GM18526 (cell line): ENCODE data around the gene PMM2.

Source experiments
- POLR2A ChIP-seq: IDR thresholded peaks from 3 replicates; pipeline ENCODE4 v1.6.1; 2011; ENCODE audit not compliant: insufficient read length; ENCODE audit errors: extremely low read depth

Gene PMM2

DNA sequence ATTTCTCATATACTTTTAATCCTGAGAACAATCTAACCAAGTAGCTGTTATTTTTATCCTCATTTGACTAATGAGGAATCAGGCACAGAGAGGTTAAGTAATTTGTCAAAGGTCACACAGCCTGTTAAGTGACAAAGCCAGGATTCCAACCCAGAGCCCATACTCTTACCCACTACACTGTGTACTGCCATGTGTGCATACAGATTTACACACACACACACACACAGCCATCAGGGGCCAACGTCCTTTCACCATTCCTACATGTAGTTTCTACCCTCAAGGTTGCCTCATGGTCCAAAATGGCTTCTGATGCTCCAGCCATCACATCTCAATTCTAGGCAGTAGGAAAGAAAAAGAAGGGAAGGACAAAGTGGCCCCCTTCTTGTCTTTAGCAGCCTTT, 22.3 kb upstream of the PMM2 start:
- TF ChIP-seq POLR2A: no peak

DNA sequence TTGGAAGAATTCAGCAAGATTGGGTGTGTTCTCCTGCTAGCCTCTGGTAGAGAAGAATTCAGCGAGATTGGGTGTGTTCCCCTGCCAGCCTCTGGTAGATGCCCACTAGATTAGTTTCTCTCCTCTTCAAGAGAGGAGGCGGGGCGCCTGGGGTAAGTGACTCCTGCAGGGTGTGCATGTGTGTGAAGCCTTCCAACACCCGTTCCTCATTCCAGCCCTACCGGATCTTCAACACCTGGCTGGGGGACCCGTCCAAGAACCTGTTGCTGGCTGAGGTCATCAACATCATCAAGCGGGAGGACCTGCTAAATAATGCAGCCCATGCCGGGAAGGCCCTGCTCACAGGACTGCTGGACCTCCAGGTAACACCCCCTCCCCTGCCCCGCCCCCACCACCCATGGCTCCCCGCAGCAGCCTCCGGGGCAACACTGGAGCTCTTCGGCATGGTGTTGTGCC, 21.5 kb upstream of the PMM2 start:
- no peak for TF ChIP-seq POLR2A

DNA sequence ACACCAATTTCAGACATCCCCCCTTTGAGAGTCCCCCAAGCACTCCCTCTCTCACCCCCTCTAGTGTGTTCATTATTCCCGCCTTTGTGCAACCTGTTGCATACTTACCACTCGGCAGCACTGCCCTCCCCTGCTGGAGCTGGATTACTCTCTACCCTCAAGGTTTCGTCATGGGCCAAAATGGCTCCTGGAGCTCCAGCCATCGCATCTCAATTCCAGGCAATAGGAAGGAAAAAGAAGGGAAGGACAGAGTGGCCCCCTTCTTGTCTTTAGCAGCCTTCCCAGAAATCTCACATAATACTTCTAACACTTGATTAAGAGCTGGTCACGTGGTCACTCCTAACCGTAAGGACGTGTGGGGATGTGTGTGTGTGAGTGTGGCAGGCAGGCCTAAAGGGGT, 20.4 kb upstream of the PMM2 start:
- TF ChIP-seq POLR2A: no peak

DNA sequence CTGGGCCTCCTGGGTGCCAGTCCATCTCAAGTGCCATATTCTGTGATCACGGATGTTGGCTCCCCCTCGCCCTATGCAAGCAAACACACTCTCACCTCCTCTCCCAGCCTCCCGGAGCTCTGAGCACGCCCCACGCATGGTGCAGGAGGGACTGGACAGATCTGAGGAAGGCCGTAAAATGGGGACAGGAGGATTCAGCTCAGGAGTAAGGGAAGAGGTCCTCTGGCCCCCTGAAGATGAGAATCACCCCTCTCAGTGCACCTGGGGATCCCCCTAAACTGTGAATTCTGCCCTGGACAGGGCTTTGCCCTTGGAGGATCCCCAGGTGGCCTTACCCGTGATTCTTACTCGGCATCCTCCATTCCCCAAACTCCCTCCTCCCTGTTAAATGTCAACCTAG, 15.8 kb upstream of the PMM2 start:
- TF ChIP-seq POLR2A: no peak

DNA sequence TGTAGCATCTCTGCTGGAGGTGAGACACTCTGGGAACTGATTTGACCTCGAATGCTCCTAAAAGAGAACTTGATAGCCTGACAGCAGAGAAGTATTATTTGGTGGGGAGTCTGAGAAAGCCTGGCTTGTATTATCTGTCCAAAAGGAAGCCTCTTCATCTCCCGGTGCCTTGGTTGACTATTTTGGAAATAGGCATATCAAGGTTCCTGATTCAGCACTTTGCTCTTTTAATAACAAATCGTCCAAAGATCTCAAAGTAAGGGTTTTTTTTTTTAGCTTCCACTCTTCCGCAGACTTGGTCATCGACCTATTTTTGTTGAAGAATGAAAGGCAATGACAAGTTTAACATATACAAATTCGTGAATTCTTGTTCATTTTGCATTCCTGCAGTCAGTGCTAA, 15.0 kb upstream of the PMM2 start:
- no peak for TF ChIP-seq POLR2A

DNA sequence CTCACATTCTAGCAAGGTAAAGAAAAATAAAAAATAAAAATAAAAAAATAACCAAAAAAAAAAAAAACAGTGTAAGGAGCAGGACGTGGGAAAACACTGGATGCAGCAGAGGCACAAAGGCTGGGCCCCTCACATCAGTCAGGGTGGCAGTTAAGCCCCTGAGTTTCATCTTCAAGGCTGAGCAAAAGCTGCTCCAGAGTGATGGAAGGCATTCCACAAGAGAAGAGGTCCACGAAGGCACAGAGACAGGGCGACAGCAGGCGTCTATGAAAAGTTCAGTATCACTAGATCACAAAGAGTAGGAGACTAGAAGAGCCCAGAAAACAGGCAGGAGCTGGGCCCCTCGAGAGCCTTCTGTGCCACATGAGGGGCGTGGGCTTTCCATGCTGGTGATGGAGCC, 12.2 kb upstream of the PMM2 start:
- TF ChIP-seq POLR2A: no peak

DNA sequence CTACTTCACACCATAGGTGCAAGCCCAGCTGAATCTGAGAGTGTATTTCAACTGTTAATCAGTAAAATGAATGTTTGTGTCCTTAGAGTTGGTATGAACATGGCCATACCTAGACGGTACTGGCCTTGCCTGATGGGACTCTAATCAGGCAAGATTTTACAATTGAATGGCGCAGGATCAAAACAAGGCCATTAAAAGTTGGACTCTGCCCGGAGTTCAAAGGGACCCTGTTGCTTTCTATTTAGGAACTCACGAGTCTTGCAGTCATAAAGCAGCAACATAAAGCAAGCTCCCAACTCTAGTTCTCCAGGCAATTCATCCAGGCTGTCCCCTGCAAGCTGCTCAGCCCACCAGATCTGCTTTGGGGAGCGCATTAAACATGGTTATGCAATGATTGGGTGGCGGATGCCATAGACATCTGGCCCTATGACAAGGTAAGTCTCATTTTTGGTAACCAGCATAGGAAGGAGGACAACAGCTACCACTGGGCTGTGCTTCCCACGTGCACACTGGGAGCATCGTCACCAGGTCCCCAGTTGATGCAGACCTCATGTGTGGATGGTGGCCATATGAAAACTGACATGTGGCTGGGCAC, 9.0 kb upstream of the PMM2 start:
- no peak for TF ChIP-seq POLR2A

DNA sequence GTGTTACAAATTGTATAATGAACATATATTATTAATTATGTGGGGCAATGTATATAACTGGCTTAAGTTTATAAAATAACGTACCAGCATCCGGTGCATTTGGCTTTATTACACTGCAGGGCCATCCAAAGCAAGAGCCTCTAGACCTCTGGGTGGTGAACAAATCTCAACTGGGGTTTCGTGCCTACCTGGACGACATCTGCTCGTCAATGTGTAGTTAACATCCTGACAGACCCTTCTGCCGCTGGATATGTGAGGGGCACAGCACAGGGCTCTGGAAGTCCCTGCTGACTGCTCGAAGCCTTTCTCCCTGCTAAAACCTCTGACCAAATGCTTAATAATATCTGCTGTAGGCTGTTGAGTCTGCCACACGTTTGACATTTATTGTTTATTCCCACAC, 2.5 kb upstream of the PMM2 start:
- no peak for TF ChIP-seq POLR2A

DNA sequence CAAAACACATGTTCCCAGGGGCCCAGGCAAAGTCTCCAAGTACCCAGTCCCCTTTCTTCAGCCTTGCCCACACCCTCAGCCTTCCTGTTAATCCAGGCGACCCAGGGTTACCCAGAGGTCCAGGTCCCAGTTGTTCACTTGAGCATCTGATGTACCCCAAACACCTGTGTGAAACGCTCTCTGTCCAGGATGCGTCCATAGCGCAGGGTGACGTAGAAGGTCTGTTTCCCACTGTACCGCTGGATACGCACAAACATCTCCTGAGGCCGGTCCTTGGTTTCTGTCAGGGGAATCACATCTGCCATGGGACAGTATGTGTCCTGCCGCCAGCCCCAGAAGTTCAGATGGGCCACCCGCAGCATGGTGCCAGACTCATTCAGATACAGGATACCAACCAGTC, 1.8 kb upstream of the PMM2 start:
- no peak for TF ChIP-seq POLR2A

DNA sequence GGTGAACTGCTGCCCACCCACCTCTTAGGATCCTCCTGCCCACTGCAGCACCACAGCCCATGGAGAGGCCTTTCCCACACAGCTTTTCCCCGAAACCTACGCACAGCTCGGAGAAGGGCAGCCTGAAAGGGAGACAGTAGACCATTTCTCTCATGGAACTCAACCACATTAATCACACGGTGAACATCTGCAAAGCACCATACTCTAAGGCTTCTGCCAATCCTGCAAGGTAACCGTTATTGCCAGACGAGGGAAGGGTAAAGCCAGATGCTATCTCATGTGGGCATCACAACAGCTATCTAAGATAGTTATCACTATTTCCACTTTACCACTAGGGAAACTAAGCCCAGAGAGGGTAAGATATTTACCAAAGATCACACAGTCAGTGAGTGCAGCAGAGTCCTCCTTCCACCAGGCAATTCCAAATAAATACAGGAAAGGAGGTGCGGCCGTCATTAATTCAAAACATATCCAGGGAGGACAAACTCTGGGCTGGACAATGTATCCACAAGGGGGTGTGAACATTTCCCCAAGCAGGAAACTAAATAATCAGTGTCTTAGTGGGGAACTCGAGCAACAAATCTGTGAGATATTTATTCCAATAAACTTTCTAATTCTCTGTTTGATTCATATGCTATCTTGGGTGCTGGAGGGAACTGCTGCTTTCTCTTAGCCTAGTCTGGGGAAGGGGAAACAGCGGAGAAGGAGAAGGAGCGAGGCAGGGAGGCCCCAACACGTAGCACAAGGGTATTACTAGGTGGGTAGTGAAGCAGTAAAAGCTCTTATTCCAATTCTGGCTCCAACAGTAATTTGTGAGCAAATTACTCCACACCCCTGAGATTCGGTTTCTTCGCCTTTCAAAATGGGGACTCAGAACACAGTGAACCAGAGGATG, 923 bp upstream of the PMM2 start:
- TF ChIP-seq POLR2A: no peak

DNA sequence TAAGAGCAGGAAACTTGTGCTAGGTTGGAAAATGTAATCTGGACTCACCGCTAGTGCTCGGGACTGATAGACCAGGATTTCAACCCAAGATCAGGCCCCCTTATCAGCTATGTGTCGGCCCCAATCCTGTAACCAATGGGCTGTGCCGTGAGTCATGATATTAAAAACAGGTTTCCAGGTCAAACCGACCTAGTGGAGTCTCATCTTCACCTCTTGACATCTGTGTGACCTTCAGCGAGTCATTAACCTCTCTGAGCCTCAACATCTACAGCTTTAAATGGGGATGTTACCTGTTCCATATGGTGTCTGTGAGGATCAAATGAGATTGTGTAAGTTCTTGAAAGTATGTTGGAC, 512 bp downstream of the PMM2 start:
- TF ChIP-seq POLR2A: no peak

DNA sequence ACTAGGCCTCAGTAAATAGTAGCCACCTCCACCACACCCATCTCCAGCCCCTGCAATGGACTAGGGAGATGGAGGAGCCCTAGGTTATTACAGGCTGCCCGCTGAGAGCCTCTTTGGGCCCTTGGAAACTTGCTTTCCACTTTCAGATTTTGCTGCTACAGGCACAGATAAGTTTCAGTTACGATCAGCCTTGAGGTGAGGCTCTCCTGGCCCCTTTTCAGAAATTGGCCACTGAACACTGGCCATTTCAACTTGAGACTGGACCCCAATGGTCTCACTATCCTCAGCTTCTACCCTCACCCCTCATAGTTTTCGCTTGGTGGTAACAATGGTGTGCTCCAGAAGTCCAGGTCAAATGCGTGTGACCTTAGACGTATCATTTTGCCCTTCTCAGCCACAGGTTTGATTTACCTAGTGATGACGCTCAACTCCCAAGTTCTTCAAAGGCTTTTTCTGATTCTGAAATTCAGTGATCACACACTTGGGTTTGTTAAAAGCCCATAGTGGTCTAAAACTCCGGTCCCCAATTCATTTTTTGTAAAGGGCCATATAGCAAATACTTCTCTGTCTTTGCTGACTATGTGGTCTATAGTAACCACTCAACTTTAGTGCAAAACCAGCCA, 1.0 kb downstream of the PMM2 start:
- no peak for TF ChIP-seq POLR2A

DNA sequence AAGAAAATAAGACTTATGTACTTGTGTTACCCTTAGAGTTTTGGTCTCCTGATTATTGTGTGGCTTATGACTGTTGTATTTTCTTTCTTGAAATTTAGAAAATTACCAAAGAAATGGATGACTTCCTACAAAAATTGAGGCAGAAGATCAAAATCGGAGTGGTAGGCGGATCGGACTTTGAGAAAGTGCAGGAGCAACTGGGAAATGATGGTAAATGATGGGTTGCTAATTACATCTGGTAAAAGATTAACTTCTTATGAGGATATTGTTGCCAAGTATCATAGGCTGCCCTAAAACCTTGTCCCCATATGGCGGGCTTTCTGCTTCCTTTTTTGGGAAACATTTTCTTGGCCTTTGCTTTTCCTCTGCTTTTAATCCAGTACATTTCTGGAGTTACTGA, 4.1 kb downstream of the PMM2 start:
- TF ChIP-seq POLR2A: no peak

DNA sequence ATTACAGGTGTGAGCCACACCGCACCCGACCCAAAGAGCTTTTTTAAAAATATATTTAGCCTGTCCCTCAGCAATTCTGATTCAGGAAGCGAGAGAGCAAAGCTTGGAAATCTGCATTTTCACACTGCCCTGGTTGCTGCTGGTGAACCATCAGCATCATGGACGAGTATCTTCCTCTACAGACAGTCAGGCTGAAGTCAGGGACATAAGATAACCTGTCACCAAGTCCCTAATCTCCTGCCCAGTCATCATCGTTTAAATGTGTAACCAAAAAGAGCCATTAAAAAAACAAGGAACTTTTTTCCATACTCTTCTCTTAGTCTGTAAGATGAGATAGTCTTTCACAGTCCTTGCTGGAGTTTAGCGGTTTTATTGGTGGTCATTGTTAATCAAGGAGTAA, 6.7 kb downstream of the PMM2 start:
- TF ChIP-seq POLR2A: no peak

DNA sequence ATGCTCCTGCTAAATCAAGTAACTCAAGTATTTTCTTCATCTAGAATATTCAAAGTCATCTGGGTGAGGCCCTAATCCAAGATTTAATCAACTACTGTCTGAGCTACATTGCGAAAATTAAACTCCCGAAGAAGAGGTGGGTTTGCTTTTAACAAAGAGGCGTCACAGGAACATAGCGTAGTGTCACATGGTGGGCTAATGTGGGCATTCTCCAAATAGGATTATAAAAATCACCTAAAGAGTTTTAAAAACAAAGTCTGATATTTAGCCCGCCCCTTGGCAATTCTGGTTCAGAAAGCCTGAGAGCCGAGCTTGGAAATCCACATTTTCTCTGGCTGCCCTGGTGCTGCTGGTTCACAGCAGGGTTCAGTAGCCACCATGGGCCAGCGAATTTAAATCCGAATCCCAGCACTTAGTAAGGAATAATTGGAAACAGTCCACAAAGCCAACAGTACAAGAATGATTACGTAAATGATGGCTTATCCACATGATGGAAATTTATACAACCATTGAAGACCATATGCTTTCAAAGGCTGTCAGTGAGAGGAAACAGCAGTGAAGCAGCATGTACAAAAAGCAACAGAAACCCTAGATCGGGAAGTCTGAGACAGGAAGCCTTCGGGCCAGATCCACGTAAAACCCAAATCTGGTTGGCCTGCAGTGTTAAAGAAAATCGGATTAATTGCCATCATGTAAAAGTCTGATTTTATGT, 8.8 kb downstream of the PMM2 start:
- TF ChIP-seq POLR2A: no peak

DNA sequence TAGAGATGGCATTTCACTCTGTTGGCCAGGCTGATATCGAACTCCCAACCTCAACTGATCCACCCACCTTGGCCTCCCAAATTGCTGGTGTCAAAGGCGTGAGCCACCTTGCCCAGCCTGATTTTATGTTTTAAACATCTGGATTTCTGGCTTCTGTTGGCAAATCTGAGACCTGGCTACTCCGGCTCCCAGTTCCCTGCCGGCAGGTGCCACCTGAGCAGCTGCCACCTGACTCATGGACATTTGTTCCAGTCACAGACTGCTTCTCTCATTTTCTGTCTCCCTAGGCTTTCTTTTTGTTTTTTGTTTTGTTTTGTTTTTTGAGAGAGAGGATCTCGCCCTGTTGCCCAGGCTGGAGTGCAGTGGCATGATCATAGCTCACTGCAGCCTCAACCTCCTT, 9.6 kb downstream of the PMM2 start:
- TF ChIP-seq POLR2A: no peak
